GM19328 (cell line): Measurements from ENCODE around the gene SRRM5.
"Not testable (repeated sequence)": the region's sequence is repeated elsewhere in the genome, so short reads cannot be mapped to it uniquely, and the experiment has no call there.

Source experiments
- ATAC-seq: cut with Tn5 transposase; IDR thresholded peaks from one replicate; pipeline ENCODE4 v1.9.1; 2021; ENCODE audit warnings: mild to moderate bottlenecking, moderate library complexity; ENCODE audit not compliant: unreplicated experiment

SRRM5 gene

DNA sequence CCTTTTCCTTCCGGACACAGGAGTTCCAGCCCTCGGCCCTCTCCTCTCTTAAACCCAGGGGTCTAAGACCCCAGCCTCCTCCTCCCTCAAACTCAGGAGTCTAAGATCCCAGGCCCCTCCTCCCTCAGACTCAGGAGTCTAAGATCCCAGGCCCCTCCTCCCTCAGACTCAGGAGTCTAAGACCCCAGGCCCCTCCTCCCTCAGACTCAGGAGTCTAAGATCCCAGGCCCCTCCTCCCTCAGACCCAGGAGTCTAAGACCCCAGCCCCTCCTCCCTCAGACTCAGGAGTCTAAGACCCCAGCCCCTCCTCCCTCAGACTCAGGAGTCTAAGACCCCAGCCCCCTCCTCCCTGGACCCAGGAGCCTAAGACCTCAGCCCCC lies 23.7 kb downstream of the SRRM5 start:
- not testable (repeated sequence) for ATAC-seq

DNA sequence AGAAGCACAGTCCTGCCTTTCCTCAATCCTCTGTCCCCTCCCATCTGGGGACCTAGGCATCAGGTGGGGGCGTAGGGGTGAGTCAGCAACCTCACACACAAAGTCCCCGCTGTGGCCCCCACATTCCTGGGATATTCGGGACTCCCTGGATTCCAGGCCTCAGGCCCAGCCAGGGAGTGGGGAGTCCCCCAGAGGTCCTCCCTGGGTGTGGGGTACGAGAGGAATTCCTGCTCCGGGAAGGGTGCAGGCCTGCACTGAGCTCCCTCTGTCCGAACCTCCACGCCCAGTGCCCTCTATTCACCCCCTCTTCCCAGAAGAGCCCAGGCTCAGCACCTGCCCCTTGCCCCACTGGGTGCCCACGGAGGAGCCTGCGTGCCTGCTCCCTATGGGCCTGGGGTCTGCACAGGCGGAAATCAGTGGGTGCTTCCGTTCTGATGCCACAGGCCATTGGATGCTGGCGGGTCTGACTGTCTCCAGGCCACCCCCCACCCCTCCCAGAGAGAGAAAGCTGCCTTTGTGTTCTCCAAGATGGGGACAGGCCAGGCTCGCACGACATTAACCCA lies 24.3 kb downstream of the SRRM5 start:
- no peak for ATAC-seq

DNA sequence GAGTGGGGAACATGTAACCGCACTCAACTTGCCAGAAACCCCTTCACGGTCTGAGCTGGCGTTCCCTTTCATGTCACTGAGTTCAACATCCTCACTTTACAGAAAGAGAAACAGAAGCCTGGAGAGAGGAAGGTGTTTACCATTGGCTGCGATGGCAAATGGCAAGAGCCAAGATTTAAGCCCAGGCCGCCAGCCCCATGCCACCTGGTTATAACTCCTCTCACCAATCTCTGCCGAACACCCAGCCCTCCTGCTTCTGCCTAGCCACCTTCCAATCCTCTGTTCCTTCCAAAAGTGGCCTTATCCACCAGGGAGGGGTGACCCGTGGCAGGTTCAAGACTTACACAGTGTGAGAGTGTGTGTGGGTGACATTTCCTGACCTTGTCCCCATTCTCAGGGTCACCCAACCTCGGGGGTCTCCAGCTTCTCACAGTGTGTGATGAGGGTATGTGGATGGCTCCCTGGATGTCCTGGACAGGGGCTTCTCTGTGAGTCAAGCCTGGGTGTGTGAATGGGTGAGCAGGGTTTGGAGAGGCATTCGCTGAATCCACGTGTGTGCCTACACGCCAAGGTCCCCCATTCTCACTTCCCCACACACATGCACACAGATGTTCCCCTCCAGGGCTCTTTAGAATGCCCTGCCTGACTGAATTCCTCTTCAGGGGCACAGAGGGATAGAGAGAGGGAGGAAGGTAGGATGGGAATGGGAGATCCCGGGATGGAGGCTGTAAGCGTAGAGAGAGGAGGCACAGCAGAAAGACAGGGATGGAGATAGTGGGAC lies 26.5 kb downstream of the SRRM5 start:
- no peak for ATAC-seq

DNA sequence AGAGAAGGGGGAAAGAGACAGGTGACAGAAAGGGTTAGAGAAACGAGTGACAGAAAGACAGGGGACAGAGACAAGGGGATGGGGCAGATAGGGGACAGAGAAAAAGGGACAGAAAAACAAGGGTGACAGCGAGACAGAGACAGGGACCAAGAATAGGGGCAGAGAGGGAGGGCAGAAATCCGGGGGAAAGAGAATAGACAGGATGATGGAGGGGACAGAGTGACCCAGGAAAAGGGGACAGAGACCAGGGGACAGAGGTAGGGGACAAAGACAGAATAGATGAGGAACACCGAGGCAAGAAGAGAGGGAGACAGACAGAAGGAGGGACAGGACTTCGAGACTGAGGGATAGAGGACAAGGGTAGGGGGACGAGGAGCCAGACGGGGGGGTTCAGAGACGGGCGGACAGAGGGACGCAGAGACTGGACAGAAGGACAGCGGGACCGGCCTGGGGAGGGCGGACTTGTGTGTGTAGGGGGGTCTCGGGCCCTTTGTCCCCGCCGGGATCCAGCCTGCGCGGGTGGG lies 27.2 kb downstream of the SRRM5 start:
- ATAC-seq = no peak

DNA sequence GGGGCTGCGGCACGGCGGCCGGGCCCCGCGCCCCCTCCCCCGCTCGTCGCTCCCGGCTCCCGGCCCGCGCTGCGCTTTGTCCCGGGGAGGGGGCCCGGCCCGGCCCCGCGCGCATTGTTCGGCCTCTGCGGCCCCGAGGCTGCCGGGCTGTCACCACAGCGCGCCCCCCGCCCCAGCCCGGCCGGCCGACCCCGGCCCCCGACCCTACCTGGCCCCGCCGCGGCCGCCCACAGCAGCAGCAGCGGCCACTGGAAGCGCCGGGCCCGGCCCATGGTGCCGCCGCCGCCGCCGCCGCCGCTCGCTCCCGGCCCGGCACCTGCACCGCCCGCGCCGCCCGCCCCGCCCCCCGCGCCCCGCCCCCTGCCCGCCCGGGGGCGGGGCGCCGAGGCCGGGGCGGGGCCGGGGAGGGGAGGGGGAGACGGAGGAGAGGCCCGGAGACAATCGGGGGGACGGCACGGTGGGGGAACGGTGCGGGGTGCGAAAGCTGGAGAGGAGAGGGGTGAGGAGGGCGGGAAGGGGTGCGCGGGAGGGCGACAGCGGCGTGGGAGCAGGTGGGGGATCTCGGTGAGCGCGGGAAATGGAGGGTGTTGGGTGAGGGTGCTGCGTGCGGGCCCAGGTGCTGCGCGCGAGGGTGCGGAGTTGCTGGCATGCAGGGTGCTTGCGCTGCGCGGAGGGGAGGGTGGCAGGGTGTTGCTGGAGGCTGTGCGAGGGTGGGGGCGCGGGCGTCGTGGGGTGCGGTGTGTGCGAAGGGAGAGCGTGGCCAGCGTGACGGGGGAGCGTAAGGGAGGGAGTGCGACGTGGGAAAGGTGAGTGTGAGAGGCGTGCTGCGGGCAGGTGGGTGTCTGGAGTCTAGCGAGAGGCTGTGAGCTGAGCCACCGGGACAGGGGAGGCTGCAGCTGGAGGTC lies 27.9 kb downstream of the SRRM5 start, which contains the start of gene CADM4:
Gene CADM4 (minus strand): TSS at position 332 of the 905 bp plus-strand sequence. CDS start 60 bp downstream, at position 272.
- no peak for ATAC-seq

DNA sequence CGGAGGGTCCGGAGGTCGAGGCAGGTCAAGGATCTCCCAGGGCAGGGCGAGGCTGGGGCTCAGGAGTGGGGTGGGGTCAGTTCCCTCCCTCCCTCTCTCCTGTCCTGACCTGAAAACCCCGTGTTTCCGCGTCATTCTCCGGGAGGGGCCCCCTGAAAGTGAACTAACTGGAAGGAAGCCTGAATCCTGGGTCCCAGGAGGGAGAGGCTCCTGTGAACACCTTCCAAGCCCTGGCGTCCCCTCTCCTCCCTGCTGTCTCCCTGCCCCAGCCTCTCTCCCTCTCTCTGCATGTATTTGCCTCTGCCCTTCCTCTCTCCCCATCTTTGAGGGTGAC lies 28.5 kb downstream of the SRRM5 start:
- ATAC-seq = no peak

DNA sequence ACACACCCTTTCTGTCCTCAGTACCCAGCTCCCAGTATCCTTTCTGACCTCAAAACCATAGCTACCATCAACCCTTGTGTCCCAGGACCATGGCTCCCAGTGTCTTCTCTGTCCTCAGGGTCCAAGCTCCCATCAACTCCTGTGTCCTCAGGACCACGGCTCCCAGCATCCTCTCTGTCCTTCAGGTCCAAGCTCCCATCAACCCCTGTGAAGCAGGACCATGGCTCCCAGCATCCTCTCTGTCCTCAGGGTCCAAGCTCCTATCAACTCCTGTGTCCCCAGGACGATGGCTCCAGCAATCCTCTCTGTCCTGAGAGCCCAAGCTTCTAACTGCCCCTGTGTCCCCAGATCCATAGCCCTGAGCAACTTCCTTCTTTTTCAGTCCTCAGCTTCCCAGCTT lies 29.4 kb downstream of the SRRM5 start:
- ATAC-seq = no peak

DNA sequence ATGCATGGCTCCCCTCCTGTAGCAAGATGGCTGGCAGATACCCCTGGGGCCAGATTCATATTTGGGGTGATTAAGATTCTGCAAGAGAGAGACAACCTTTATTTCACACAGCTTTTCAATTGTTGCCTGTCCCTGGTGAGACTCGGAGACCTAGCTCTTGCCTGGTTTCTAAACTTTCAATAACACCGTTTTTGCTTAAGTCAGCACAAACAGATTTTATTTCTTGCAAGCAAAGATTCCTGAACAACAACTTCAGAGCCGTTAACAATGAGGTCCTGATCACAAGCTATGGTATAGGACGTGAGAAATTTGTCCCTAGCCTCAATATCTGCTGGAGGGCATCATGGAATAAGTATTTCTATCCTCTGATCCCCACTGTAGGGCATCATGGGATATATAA lies 30.6 kb downstream of the SRRM5 start:
- ATAC-seq = no peak

DNA sequence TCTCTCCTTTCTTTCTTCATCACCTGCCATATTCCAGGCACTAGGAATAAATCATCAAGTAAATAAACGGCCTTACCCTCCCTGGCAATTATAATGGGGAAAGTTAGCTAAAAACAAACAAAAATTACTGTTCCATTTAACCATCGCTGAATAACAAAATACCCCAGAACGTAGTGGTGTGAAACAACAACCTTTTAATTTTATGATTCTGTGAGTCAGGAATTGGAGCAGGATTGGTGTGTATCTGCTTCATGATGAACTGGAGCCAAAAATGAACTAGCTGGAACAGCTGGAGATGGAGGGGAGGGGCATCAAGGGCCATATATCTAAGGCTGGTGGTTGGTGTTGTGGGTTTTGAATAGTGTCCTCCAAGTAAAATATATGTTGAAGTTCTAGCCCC lies 31.4 kb downstream of the SRRM5 start:
- ATAC-seq = no peak

DNA sequence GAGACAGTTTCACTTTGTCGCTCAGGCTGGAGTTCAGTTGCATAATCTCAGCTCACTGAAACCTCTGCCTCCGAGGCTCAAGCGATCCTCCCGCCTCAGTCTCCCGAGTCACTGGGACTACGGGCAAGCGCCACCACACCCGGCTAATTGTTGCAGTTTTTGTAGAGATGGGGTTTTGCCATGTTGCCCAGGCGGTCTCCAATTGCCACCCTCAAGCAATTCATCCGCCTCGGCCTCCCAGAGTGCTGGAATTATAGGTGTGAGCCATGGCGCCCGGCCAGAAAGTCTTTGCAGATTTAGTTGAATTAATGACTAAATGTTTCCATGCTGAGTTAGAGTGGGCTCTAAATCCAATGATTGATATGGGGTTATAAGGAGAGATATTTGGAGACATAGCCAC lies 32.3 kb downstream of the SRRM5 start:
- no peak for ATAC-seq

DNA sequence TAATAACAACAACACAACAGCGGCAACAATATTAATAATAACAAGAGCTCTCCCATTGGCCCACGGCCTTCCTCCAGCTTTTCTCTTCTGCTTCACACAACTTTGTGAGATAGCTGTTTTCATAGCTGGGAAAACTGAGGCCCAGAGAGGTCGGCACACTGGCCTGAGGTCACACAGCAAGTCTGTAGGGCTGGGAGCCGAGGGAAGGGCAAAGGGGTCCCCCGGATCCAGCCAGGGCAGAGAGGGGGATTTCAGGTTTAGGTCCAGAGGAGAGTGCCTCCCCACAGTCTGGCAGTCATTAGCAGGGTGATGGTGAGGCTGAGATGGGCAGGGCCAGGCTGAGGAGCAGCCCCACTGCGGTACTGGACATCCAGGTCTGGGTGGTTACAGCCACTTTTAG lies 36.7 kb downstream of the SRRM5 start:
- no peak for ATAC-seq

DNA sequence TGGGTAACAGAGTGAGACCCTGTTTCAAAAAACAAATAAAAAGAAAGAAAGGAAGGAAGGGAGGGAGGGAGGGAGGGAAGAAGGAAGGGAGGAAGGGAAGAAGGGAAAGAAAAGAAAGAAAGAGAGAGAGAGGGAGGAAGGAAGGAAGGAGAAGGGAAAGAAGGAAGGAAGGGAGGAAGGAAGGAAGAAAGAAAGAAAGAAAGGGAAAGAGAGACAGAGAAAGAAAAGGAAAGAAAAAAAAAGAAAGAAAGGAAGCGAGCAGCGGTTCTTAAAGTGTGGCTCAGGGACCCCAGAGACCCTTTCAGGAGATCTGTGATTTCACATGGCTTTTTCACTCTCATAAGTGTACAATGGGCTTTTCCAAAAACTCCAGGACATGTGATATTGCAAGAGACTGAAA lies 37.6 kb downstream of the SRRM5 start:
- ATAC-seq = no peak

DNA sequence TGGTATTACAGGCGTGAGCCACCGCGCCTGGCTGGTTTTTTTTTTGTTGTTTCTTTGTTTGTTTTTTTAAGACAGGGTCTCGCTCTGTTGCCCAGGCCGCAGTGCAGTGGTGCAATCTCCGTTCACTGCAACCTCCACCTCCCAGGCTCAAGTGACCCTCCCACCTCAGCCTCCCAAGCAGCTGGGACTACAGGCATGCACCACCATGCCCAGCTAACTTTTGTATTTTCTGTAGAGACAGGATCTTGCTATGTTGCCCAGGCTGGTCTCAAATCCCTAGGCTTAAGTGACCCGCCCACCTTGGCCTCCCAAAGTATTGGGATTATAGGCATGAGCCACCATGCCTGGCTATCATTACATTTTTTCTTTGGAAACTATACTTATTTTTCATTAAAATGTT lies 38.4 kb downstream of the SRRM5 start:
- not testable (repeated sequence) for ATAC-seq

DNA sequence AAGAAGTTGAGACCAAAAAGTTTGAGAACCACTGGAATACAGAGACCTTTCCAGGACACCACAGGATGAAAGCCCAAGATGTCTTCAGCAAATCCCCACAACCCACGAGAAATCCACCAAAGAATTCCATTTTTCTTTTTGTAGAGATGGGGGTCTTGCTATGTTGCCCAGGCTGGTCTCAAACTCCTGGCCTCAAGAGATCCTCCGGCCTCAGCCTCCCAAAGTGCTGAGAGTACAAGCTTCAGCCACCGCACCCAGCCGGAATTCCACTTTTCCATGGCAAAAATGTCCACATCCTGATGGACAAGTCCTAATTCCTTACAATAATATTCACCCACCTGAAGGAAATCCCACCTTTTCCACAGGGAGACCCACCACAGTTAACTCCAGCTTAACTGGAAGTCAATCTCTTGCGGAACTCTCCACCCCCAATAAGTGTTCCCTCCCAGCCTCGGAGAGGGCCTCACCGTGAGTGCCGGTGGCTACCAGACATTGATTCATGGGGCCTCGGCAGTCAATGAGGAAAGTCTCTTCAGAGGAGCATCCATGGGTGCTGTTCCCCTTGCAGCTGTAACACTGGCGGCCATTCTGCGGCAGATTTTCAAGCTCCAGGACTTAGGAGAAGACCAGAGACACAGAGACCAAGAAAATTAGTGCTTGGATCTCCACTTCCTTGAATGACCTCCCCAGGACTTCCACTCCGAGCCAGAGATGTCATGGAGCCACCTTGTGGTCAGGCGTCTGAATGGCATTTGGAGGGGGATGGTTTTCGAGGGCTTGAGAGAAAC lies 40.1 kb downstream of the SRRM5 start:
- no peak for ATAC-seq

DNA sequence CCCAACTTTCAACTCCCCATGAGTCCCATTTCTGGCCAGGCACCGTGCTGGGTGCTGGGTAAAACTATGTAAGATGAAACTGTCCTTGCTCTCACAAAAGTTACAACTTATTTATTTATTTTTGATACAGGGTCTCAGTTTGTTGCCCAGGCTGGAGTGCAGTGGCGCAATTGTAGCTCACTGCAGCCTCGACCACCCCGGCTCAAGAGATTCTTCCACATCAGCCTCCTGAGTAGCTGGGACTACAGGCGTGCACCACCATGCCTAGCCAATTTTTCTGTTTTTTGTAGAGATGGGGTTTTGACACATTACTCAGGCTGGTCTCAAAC lies 40.6 kb downstream of the SRRM5 start:
- no peak for ATAC-seq

DNA sequence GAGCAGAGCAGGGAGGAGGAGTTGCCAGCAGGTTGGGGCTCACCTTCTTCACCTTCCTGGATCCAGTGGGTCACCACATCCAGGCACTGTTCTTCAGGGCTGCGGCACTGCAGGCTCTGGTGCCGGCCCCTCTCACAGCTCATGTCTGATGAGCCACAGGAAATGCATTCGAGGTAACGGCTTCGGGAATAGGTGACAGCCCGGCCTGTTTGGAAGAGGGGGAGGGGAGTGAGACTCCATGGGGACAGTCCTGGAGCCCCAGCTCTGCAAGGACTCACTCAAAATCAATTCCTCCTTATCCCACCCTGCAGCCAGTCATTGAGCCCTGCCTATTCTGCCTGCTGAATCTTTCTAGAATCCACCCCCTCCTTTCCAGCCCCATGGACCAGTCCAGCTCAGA lies 44.5 kb downstream of the SRRM5 start:
- no peak for ATAC-seq

DNA sequence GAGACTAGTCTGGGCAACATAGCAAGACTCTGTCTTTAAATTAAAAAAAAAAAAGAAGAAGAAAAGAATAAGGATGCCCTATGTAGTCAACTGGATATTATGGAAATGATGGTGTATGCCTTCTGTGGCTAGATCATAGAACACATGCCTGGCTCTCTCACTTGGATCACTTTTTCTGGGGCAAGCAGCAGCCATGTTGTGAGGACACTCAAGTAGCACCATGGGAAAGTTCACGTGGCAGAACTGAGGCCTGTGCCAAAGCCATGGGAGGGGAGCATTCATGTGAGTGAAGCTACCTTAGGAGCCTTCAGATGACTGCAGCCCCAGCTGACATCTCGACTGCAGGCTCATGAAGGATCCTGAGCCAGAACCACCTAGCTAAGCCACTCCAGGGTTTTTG lies 46.1 kb downstream of the SRRM5 start:
- ATAC-seq = no peak

DNA sequence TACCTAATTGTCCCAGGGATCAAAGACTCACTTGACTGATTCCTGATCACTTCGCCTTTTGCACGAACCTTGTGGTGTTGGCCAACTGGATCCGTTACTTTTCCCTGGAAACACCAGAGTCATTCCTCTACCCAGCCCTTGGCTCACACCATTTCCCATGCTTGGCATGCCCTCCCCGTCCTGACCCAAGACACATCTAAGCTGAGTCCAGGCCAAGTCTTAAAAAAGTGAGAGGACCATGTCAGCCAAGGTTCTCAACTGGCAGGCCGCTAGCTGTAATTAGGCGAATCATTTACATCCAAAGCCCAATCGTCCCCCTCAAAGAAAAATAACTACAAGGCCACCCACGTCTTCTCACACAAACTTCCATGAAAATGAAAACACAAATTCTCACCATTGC lies 46.6 kb downstream of the SRRM5 start:
- no peak for ATAC-seq

DNA sequence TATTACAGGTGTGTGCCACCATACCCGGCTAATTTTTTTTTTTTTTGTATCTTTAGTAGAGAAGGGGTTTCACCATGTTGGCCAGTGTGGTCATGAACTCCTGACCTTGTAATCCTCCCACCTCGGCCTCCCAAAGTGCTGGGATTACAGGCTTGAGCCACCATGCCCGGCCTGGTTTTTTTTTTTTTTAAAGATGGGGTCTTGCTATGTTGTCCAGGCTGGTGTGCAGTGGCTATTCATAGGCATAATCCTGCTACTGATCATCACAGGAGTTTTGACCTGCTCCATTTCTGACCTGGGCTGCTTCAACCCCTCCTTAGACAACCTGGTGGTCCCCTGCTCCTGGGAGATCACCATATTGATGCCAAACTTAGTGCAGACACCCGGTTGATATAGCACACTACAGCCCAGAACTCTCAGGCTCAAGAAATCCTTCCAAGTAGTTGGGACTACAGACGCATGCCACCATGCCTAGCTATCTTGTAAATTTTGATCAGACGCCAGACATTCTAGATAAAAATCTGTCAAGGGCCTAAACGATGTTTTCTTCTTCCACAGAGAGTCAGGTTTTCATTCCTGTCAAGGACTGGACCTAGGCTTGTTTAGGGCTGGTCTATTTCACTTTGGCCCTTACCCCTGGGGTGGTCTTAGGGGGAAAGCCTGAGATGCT lies 48.5 kb downstream of the SRRM5 start:
- no peak for ATAC-seq

DNA sequence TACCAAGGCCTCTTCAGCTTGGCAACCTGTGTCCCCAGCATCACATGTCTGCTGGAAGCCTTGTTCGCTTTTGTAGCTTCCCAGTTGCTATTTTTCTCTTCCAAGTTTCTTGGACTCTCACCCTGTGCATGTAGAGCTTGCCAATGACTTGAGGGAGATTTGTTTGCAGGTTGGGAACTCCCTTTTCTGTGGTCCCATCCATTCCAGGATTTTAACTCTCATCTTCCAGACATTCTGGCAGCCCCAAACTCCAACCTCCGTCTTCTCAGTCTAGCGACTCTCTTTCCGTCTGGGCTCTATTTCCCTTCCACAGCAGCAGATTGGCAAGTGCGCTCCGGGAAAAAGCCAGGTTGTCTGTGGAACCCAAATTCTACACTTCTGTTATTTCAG lies 49.1 kb downstream of the SRRM5 start:
- no peak for ATAC-seq

DNA sequence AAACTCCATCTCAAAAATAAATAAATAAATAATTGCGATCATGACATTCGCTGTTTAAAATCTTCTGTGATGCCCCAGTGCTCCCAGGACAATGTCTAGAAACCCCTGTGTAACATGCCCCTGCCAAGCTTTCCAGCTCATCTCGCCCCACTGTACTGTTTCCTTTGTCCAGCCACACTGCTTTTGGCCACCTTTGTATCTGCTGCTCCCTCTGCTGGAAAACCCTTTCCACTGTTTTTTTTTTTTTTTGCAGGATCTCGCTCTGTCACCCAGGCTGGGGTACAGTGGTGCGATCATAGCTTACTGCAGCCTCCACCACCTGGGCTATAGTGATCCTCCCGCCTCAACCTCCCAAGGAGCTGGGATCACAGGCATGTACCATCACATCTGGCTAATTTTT lies 50.6 kb downstream of the SRRM5 start:
- no peak for ATAC-seq
